ENCODE results near the gene PDE3A.
"Not testable (repeated sequence)": the region's sequence is repeated elsewhere in the genome, so short reads cannot be mapped to it uniquely, and the experiment has no call there.

Gene PDE3A

DNA sequence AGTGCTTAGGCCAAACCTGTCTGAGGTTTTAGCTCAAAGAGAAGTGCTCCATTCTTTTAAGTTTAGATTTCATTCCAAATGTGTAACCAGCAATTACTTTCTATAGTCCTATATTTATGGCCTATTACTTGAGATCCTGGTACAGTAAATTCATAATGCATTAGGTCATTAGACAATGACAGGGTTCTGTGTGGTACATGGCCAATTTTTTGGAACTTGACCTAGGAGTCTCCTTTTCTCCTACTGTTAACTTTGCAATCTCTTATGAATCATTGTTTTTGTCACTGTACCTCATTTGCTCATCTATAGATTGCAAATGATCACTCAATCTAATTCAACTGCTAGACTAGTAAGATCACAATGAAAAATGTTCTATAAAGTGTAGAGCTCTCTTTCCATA lies 136.7 kb downstream of the PDE3A start:
- no peak for DNase-seq

DNA sequence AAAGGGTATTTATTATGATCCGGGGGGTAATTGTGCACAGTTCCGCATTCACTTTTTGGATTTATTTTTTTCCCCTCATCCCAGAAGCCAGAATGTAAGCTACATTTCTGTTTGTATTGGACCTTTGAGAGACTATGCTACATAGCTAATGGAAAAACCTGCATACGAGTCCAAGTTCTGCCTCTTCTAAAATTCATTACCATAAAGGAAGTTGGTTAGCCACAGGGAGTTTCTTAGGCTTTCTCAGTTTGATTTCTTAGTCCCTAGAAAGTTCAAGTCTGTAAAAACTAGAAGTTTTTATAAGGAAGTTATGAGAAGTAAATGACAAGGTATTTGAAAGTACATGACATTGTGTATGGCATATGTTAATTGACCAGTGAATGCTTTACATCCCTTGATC lies 138.7 kb downstream of the PDE3A start:
- no peak for DNase-seq

GRCh38 chr12:20507711-20508110 lies 139.4 kb downstream of the PDE3A start:
- no peak for DNase-seq

DNA sequence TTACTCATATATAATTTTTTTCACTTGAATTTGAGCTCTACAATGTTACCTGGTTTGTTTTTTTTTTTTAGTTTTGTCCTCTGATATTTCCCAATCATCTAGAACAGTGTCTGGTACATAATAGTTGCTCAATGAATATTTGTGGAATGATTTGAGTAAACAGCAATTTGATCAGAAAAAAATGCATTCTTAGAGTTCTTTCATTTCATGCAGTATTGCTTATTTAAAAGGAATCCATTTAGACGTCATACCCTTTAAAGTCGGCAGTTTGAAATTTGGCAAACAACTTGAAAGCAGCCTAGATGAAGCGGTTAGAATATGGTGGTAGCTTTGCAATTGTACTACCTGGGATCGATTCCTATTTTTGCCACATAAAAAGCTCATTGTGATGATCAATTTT lies 140.0 kb downstream of the PDE3A start:
- DNase-seq, result no peak

DNA sequence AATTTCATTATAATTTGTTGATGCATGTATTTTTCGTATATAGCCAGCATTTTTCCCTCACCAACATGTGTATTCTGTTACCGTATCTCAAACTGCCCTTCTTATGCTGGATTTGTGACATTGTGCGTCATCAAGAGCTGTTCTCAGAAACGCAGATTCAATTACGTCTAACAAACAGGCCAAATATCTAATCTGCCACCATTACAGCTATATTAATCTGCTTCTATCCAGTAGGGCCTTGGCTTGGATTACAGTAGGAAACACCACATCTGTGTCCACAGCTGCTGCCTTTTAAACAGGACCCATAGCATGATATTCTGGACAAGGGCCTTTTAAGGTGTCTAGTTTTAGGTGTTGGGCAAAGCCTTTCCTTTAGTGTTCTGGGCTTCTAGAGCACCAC lies 140.6 kb downstream of the PDE3A start:
- DNase-seq, result no peak

DNA sequence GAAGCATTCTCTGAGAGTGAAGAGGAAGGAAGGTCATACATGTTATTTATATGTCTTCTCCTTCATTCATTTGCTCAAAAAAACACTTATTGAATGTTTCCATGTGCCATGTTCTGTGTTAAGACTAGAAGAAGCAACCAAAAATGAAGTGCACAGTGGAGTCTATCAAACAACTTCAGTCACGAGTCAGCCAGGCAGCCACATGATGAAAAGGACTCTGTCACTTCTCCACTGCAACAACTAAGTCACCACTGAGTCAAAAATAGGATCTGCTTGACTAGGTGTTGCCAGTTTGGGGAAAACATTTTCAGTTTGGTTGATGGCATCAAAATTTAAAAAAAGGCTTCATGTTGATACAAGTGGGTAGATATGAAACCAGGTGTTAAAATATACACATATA lies 142.5 kb downstream of the PDE3A start:
- no peak for DNase-seq

GRCh38 chr12:20513189-20513588 lies 144.9 kb downstream of the PDE3A start:
- DNase-seq, result no peak

DNA sequence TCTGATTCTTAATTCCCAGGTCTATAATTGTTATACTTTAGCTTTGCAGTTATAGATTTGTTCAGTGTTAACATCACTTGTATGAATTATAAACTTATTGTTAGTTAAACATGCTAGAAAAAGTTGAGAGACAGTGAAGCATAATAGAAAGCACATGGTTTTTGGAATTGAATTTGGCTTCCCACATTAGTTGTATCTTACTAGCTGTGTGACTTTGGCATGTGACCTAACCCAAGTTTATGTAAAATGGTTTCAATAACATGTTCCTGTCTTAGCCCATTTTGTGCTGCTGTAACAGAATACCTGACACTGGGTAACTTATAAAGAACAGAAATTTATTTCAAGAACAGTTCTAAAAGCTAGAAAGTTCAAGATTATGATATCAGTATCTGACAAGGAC lies 146.3 kb downstream of the PDE3A start:
- DNase-seq, result no peak

DNA sequence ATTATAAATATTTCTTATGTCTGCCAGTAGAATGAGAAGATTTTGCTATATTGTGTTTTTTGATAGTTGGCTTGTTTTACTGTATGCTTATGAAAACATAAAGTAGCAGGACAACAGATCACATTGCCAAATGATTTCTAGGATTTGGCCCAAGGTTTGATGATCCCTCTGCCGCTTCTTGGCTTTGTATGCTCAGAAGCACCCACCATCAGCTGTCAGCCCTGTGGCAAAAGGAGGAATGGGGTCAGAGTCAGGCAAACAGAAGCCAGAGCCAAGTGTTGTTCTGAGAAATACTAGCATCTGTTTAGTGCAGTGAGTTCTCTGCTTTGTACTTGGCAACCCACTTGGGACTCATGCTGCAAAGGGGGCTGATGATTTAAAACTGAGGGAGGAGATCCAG lies 152.2 kb downstream of the PDE3A start:
- DNase-seq, result no peak

- no peak for DNase-seq
Observed at GRCh38 chr12:20523658-20524057, 155.3 kb downstream of the PDE3A start.

DNA sequence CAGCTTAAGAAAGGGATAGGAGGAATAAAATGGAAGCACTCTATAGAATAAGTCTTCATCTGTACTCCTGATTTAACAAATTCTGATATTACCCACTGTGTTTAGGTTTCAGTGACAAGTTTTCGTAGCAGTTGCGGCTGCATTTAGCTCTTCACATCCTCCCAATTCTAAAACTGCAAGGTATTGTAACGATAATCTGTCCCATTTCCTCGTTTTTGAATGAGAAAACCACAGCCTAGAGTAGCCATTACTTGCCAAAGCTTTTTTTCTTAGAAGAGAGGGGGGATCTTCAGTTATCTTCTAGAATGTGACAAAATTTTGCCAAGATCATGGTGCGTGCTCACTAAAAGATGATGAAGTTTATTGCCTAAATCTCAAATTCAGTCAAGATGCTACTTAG lies 155.8 kb downstream of the PDE3A start:
- DNase-seq, result no peak

- DNase-seq, result no peak
Observed at GRCh38 chr12:20525064-20525610, 156.8 kb downstream of the PDE3A start.

GRCh38 chr12:20527417-20528163 lies 159.3 kb downstream of the PDE3A start:
- DNase-seq, result no peak

- DNase-seq, result no peak
Observed at GRCh38 chr12:20528208-20528607, 159.9 kb downstream of the PDE3A start.

DNA sequence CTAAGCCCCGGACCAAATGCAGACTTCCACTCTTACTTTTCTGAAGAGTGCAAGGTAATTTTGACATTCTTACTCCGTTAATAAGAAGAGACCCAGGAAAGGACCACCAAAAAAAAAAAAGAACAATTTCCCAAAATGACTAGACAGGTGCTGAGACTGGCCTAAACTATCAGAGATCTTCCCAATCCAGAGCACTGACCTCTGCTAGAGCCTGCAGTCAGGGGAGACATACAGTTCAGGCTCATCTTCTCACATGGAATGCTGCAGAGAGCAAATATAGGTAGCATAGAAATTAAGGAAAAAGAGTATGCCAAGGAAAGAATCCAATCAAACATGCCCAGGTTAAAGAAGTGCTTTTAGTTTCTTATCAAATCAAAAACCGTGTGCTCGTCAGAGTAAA lies 177.9 kb downstream of the PDE3A start:
- no peak for DNase-seq

GRCh38 chr12:20547816-20548575 lies 179.7 kb downstream of the PDE3A start:
- DNase-seq, result no peak

DNA sequence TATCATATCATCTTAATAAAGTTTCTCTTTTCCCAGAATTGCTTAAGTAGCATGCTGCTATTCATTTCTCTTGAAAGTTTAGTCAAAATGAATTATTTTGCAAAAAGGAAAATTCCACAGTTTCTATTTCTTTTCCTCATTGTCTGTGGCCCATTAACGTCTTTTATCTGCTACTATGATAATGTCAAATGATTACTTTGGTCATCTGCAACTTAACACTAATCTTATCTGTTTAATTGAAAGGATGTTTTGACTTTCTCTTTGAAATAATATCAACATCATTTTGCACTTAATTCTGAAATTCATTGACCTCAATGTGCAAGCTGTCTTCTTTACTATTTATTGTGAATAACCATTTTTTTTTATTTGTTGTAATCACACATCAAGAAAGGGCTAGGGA lies 180.3 kb downstream of the PDE3A start:
- no peak for DNase-seq

DNA sequence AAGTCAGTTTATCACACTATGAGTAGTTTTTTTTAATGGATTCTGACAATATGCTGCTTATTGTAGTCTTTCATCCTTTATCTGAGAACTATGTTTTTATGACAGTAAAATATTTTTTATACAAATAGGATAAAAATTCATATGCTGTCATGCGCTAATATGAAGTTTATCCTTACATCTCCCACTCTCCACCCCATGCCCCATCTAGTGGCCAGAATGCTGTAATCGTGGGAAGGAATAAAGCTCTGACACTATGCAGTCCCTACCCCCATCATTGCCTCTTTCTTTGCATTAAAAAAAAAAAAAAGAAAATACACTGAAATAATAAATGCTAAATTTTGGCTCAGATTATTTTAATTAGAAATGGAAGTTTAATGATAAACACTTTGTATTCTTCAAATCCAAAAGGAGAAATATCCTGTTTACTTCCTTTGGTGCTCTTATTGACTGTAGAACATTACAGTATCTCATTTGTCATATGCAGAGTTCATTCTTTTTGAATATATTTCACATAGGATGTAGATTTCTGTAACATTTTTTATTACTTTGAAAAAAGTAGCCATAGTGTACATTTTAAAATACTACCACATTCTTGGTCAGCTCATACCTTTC lies 180.9 kb downstream of the PDE3A start:
- no peak for DNase-seq

DNA sequence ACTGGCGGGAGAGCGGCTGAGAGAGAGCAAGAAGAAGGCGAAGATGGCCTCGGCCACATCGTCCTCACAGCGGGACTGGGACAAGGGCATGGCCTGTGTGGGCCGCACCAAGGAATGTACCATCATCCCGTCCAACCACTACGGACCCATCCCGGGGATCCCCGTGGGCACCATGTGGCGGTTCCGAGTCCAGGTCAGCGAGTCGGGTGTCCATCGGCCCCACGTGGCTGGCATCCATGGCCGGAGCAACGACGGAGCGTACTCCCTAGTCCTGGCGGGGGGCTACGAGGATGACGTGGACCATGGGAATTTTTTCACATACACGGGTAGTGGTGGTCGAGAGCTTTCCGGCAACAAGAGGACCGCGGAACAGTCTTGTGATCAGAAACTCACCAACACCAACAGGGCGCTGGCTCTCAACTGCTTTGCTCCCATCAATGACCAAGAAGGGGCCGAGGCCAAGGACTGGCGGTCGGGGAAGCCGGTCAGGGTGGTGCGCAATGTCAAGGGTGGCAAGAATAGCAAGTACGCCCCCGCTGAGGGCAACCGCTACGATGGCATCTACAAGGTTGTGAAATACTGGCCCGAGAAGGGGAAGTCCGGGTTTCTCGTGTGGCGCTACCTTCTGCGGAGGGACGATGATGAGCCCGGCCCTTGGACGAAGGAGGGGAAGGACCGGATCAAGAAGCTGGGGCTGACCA lies 183.6 kb downstream of the PDE3A start:
- not testable (repeated sequence) for DNase-seq

- DNase-seq, result not testable (repeated sequence)
Observed at GRCh38 chr12:20552586-20552985, 184.2 kb downstream of the PDE3A start.

DNA sequence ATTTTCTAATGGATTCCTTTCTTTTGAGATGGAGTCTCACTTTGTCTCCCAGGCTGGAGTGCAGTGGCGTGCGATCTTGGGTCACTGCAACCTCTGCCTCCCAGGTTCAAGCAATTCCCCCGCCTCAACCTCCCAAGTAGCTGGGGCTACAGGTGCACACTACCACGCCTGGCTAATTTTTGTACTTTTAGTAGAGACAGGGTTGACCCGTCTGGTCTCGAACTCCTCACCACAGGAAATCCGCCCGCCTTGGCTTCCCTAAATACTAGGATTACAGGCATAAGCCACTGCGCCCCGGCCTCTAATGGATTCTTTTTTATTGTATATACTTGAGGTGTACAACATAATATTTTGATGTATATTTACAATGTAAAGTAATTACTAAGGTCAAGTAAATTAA lies 186.7 kb downstream of the PDE3A start:
- DNase-seq, result no peak

GRCh38 chr12:20555771-20556170 lies 187.4 kb downstream of the PDE3A start:
- DNase-seq, result no peak

- no peak for DNase-seq
Observed at GRCh38 chr12:20557096-20557495, 188.8 kb downstream of the PDE3A start.

Measured in NCI-H1048 (cell line).